GM19023 (cell line): ENCODE measurements around the gene CEP135.

Experiments used
- ATAC-seq: cut with Tn5 transposase; IDR thresholded peaks from one replicate; pipeline ENCODE4 v1.9.1; 2021; ENCODE audit warnings: mild to moderate bottlenecking, moderate library complexity; ENCODE audit not compliant: unreplicated experiment

CEP135 gene

GRCh38 chr4:56007154-56007553 lies 58.4 kb downstream of the CEP135 start:
- no peak for ATAC-seq

GRCh38 chr4:56008206-56008605 lies 59.5 kb downstream of the CEP135 start:
- ATAC-seq: no peak

DNA sequence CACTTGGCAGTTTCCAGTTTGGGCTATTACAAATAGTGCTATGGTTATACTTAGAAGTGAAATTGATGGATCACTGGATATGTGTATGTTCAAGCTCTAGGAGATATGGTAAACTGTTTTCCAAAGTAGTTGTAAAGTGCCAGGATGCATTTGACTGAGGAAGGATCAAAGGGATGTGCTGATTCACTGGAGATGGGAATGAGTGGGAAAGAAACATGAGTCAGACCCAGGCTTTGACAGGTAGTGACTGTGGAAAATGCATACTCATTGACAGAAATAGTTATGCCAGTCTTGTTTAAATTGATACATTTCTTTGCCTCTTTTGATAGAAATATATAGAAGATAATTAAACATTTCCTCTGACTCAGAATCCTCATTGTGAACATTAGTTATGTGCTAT lies 77.9 kb downstream of the CEP135 start:
- ATAC-seq: no peak

DNA sequence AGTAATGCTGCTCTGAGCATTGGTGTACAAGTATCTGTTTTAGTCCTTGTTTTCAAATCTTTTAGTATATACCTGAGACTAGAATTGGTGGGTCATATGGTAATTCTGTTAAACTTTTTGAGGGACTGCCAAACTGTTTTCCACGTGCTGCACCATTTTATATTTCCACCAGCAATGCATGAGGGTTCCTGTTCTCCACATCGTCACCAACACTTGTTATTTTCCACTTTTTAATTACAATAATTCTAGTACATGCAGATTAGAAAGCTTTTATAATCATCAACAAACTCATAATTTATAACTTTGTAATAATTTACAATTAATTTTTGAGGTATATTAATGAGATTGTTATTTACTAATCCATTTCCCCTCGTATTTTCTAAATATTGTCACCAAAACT lies 79.4 kb downstream of the CEP135 start:
- ATAC-seq: no peak

DNA sequence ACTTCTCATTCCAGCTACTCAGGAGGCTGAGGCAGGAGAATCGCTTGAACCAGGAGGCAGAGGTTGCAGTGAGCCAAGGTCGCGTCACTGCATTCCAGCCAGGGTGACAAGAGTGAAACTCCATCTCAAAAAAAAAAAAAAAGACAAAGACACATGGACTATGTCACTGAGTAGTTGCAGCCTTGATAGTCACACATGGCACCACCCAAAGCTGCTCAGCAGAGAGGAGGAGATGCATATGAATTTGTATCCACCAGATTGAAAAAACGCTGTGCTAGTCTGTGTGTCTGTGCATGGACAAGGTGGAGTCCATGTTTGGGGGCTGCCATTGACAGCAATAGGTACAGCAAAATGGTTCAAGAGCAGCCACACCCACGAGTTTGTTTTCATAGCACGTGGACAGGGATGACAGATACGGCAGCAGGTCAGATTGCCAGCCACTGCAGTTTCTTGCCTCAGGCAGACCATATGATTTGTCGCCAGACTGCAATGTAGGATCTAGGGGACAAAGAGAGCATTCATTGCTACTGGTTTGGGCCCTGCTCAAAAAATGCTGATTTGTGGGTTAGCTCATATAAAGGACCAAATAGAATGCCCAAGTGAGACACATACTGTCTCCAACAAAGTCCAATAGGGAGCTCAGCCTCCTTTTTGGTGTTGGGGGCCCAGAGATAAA lies 89.9 kb downstream of the CEP135 start:
- no peak for ATAC-seq

DNA sequence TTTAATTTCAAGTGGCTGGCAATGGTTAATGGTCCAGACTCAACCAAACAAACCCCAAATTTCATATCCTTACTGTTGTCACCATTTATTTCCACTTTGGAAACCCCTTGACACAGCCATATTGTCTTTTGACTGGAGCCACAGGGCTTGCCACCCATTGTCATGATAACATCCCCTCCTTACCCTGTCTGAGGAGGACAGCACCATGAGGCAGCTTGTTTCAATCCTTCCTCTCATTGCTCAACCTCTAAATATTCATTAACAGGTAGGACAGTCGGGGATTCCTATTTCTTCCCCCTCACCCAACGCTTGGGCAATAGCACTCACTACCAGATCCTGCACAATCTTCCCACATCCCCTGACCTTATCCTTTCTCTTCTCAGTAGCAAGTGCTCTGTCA lies 92.1 kb downstream of the CEP135 start:
- ATAC-seq: no peak

DNA sequence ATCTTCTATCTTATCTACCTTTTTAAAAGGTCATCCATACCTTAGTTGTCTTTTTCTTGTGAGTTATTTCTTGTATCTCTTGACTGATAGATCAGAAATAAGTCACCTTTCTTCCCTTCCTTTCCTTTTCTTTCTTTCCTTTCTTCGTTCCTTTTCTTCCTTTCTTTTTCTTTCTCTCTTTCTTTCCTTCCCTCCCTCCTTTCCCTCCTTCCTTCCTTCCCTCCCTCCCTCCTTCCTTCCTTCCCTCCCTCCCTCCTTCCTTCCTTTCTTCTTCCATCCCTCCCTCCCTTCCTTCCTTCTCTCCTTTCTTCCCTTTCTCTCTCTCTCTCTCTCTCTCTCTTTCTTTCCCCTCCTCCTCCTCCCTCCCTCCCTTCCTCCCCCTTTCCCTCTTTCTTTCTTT lies 93.5 kb downstream of the CEP135 start:
- ATAC-seq: no peak

DNA sequence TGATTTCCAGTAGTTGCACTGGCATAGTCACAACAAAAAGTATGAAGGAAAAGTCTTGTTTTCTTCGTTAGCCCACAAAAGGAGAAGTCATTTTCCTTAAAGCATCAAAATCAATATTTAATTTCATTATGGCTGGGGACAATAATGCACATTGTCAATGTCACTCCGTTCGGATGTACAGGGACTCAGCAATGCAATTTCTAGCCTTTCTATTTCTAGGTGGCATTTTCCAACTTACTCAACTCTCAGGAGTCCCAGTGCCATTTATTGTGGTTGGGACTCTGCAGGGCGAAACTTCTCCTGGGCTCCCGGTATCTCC lies 99.6 kb downstream of the CEP135 start:
- no peak for ATAC-seq

DNA sequence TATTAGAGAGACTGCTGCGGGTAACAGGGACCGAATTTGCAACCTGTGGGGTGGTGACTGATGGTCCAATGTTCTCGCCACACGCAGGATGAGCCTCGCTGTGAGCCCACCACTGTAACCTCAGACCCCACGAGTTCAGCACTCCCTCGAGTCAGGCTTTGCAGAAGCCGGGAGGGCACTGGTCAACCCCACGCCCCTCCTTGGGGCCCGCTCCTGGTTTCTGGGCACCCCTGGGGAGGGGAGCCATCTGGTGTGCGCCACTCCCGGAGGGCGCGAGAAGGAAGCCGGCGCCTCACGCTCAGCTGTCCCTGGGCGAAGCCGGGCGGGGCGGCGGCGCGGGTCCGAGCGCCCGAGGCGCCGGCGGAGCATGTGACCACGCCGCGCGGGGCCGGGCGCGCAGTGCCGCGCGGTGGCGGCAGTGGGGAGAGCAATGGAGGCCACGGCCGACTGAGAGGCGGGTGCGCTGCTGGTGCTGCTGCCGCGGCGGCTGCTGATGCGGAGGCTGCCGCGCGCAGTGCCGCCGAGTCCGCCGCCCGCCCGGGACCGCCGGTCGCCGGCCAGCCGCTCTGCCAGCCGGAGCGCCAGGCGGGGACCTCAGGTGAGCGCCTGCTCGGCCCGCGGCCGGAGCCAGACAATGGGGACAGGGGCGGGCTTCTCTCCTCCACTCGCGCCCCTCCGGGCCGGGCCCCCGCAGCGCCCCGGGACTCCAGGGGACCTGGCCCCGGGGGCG lies 100.1 kb downstream of the CEP135 start:
- ATAC-seq: peak; percentile 97

GRCh38 chr4:56050625-56051024 lies 101.9 kb downstream of the CEP135 start:
- ATAC-seq: no peak

GRCh38 chr4:56051029-56051709 lies 102.4 kb downstream of the CEP135 start:
- no peak for ATAC-seq

- no peak for ATAC-seq
Measured at GRCh38 chr4:56051710-56052075, 102.9 kb downstream of the CEP135 start.

DNA sequence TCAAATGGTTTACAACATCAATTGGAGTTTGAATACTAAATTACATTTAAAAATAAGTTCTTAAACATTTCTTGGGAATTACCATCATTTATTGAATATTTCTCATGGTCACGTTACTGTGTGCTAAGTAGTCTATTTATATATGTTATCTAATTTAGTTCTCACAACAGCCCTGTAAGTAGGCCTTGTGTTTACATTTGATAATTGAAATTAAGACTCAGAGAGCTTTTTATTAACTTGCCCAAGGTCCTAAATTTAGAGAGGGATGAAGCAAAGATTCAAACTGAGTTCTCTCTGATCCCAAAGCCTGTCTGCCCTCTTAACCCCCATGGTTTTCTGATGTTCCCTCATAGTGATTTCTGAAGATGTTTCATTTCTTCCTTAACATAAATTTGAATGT lies 103.7 kb downstream of the CEP135 start:
- no peak for ATAC-seq

DNA sequence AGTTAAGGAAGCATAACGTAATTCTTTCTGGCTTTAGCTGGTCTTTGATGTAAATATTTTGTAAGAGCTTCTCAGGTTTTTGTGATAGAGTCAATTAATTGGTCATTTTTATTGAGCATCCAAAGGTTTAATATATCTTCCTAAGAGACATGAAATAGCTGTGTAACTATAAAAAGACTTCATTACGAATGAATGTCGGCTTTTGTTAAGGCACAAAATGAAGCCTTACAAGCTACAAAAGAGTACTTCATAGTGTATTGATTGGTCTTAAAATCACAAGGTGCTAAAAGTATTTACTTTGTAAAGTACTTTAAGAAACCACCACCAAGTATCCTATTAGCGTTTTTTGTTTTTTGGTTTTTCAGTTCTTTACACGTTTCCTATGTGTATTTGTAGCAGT lies 104.2 kb downstream of the CEP135 start:
- ATAC-seq: no peak

DNA sequence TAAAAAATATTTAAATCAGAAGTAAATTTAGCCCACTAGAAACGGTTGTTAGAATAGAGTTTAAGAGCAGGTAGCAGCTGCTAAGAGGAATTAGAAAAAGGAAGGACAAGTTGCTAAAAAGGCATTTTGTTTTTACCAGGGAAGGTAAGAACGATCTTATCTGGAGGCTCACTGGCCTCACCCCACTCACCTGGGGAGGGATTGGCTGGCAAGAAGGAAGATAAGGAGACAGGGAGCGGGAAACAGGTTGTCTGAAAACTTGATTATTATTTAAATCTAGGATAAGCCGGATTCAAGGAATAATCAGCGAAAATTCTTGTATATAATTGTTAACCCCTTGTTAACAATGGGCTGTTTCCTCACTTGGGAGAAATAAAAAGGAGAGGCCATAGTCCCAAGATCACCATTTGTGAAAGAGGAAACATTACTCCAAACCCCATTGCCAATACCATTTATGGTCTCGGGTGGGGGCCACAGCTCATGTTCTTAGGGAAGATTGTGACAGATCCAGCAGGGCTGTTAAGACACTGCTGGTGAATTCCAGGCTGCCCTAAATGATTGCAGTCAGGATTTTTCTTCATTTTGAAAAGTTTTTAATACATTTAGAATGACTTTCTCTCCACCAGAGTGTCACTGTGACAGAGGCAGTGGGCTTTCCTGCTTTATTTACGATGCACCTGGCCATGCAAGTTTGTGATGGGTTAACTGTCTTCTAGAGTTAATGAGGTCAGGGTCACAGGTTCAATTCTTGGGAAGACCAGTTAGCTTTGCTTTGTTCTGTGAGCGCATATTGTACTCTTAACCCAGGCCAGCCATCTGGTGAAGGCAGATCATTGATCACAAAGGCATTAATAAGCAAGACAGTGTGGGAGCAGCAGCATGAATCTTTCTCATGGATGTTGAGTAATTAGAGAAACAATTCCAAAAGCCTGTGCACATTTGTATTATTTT lies 106.6 kb downstream of the CEP135 start:
- no peak for ATAC-seq

DNA sequence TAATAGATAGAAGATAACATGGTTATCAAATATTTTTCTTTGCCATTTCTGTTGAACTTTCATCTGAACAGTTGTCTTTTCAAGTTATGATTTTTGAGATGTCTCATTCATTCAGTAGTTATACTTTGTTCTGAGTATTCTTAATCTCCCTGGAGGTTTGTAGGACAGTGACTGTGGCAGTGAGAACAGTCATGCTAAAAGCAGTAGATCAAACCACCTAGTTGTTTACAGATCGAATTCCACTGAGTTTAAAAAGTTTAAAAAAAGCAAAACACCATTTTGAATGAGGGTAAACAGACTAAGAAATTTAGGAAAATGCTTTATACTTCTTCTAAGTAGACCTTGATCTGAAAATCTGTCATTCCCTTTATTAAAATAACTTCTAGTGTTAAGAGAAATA lies 107.2 kb downstream of the CEP135 start:
- ATAC-seq: no peak

- no peak for ATAC-seq
Measured at GRCh38 chr4:56058555-56058954, 109.8 kb downstream of the CEP135 start.

- ATAC-seq: no peak
Measured at GRCh38 chr4:56060036-56060435, 111.3 kb downstream of the CEP135 start.

GRCh38 chr4:56062106-56062505 lies 113.4 kb downstream of the CEP135 start:
- no peak for ATAC-seq

DNA sequence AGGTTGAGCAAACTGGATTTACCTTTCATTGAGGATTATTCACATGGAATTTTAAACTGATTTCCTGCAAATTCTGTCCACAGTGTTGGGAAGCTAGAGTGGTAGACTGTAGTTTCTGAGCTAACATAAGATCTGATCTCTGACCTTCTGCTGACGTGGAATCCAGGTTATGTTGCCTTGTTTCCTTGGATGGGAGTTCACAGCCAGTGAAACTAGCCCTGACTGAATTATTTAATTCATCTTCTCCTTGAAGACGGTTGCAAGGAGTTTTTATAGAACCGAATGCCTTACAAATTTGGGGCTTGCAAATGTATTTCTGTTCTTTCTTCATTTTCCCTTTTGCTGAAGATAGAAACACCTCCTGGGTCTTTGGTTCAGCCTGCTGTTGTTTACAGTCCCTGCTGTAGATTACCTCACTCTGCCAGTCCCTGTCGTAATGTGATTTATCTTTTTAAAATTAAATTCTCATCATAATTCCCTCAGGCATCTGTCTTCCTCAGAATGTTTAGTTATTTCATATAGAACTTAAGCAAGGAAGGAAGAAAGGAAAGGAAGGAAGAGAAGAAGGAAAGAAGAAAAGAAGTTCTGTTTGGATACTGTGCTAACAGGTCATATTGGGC lies 113.9 kb downstream of the CEP135 start:
- ATAC-seq: no peak

- no peak for ATAC-seq
Measured at GRCh38 chr4:56066493-56066892, 117.7 kb downstream of the CEP135 start.
